HepG2 (cell line): ENCODE measurements around the gene IL15.

Source experiments
- CEBPZ ChIP-seq: IDR thresholded peaks from 2 replicates; pipeline ENCODE4 v1.6.1; 2012; ENCODE audit warnings: low read length, improper control_type of control experiment
- CTCF ChIP-seq: sonication (generic); formaldehyde crosslinking; IDR thresholded peaks from 2 replicates; pipeline ENCODE4 v1.5.0; 2020; ENCODE audit warnings: mild to moderate bottlenecking, missing genetic modification reagents, moderate library complexity
- MAX ChIP-seq: IDR thresholded peaks from 2 replicates; pipeline ENCODE4 v1.6.1; 2012; ENCODE audit warnings: inconsistent platforms
- MTF2 ChIP-seq: sonication (generic); formaldehyde crosslinking; IDR thresholded peaks from 2 replicates; pipeline ENCODE4 v1.5.0; 2020; ENCODE audit warnings: missing genetic modification reagents, borderline replicate concordance
- RAD21 ChIP-seq: fragments of 450-650 bp; formaldehyde crosslinking; IDR thresholded peaks from 2 replicates; pipeline ENCODE4 v1.5.0; 2020; ENCODE audit warnings: mild to moderate bottlenecking
- RFX1 ChIP-seq: fragments of 450-650 bp; IDR thresholded peaks from 2 replicates; pipeline ENCODE4 v1.6.1; 2017
- SMC3 ChIP-seq: IDR thresholded peaks from 2 replicates; pipeline ENCODE4 v1.6.1; 2011; ENCODE audit warnings: low read length, improper control_type of control experiment
- USF2 ChIP-seq, 2 experiments: sonication (generic) in 1 of 2; formaldehyde crosslinking in 1 of 2; IDR thresholded peaks; 2 replicates each; pipeline versions ENCODE4 v1.5.1 to v1.6.1; 2011 to 2020; ENCODE audit warnings: borderline replicate concordance in 1 of 2, low read depth in 1 of 2, low read length in 1 of 2, mild to moderate bottlenecking in 1 of 2, missing genetic modification reagents in 1 of 2, moderate library complexity in 1 of 2
- ZBTB7A ChIP-seq: sonication (generic); formaldehyde crosslinking; IDR thresholded peaks from 2 replicates; pipeline ENCODE4 v1.8.0; 2022; ENCODE audit warnings: mild to moderate bottlenecking, missing genetic modification reagents
- ZNF124 ChIP-seq: sonication (generic); formaldehyde crosslinking; IDR thresholded peaks from 2 replicates; pipeline ENCODE4 v1.4.0; 2020; ENCODE audit warnings: missing genetic modification reagents
- ZNF33A ChIP-seq: sonication (generic); formaldehyde crosslinking; IDR thresholded peaks from 2 replicates; pipeline ENCODE4 v1.5.1; 2020; ENCODE audit warnings: missing genetic modification reagents, mild to moderate bottlenecking, moderate library complexity, borderline replicate concordance

- no peak for TF ChIP-seq MTF2 (CRISPR knock-in tag)
- TF ChIP-seq MAX, result no peak
- TF ChIP-seq SMC3, result no peak
- TF ChIP-seq ZBTB7A, result no peak
- no peak for TF ChIP-seq RFX1
- no peak for TF ChIP-seq ZNF124 (CRISPR knock-in tag)
- no peak for TF ChIP-seq CEBPZ
- TF ChIP-seq USF2 (IDR thresholded peaks at IDR 0.05; ENCODE audit: low read depth, low read length), result no peak
- TF ChIP-seq USF2 (CRISPR knock-in tag; IDR thresholded peaks at IDR 0.05; ENCODE audit: borderline replicate concordance), result no peak
- TF ChIP-seq CTCF (CRISPR knock-in tag), result no peak
- no peak for TF ChIP-seq ZNF33A
- TF ChIP-seq RAD21 (CRISPR knock-in tag), result no peak
Measured at GRCh38 chr4:141668200-141668910, 32.0 kb downstream of the IL15 start.
